Measurements from ENCODE around the gene TAF4. TPM values are rescaled to one million over a fixed set of nuclear protein-coding genes. Genes with fewer than 3 reads are reported as not detected.

The TAF4 gene
- total and polyA plus RNA-seq, 2 donors from 2014 or later, result 3.7 to 18.4 TPM

GRCh38 chr20:62061851-62062423 is 3.7 kb downstream of the TAF4 start:
- Histone ChIP-seq H3K27ac (ENCODE audit: low read depth in 2 of 2, low read length in 2 of 2) (no peak overlapping the region), H3K4me1 (ENCODE audit: control insufficient read depth in 2 of 3, insufficient read depth in 2 of 3, low read depth in 1 of 3, low read length in 3 of 3) (peaks cover 0 to 13% (median 7%) of the 10 kb centered on the region in 3 donors), H3K4me3 (ENCODE audit: low read length in 3 of 3) (no peak overlapping the region), H3K27me3 (ENCODE audit: control insufficient read depth, insufficient read depth, low read length) (no peaks in the 10 kb centered on the region), H3K9me3 (ENCODE audit: control insufficient read depth in 2 of 3, insufficient read depth in 1 of 3, low read length in 3 of 3) (no peaks in the 10 kb centered on the region), H3K36me3 (ENCODE audit: control insufficient read depth in 2 of 3, insufficient read depth in 3 of 3, low read length in 3 of 3) (peaks cover 0 to 5% (median 0%) of the 10 kb centered on the region in 3 donors), H3K9ac (ENCODE audit: low read length in 3 of 3) (no peak overlapping the region)
- DNase-seq (no peak), FAIRE-seq (no peak)
- intact Hi-C loops (cut with DNase I), result loop anchor here (10.0 kb wide), 1 partner anchor 73 kb away; no protein-coding TSS in a partner anchor
- no peak for TF ChIP-seq CTCF (IDR thresholded peaks at IDR 0.05; ENCODE audit: borderline replicate concordance, extremely low read depth, insufficient read depth)

DNA sequence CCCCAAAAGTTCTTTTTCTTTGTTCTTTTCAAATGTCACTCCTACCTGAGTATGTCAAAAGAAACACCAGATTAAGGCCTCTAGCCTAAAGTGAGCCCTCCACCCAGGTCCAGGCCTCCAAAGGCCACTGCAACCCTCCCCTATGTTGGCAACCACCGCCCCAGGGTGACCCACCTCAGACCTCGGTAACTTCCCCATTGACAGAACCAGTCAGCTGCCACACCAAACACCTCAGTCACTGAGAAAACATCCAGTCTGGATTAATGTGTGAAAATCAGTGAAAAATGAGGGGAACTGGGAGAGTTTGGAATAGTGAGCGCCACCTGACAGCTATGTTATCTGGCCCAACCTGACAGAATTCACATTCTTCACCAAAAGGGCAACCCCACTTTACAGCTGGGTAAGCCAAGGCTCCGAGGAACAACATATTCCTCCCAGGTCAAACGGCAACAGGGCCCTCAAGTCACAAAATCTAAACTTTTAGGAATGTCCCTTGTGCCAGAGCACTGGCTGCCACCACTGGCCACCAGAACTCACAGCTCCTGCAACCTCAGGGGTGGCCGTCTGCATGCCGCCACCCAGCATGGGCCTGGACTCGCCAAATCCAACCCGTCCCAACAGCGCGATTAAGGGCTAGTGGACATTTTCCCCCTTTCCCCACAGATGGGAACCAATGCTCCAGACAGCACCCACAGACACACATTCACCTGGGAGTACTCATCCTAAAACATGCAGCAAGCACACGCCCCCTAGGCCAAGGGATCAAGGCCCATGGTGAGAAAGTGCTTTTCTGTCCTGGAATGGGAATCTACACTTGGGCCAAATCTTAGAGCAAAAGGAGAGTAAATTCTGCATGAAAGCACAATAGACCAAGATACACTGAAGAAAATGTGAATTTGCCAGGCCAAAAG is 4.8 kb downstream of the TAF4 start:
- Histone ChIP-seq H3K36me3 (ENCODE audit: control insufficient read depth in 2 of 3, insufficient read depth in 3 of 3, low read length in 3 of 3) (peaks cover 0 to 5% (median 0%) of the 10 kb centered on the region in 3 donors), H3K4me1 (ENCODE audit: control insufficient read depth in 2 of 3, insufficient read depth in 2 of 3, low read depth in 1 of 3, low read length in 3 of 3) (peaks cover 0 to 11% (median 3%) of the 10 kb centered on the region in 3 donors), H3K27me3 (ENCODE audit: control insufficient read depth, insufficient read depth, low read length) (no peaks in the 10 kb centered on the region), H3K9ac (ENCODE audit: low read length in 3 of 3) (no peak overlapping the region), H3K9me3 (ENCODE audit: control insufficient read depth in 2 of 3, insufficient read depth in 1 of 3, low read length in 3 of 3) (no peaks in the 10 kb centered on the region), H3K27ac (ENCODE audit: low read depth in 2 of 2, low read length in 2 of 2) (no peak overlapping the region), H3K4me3 (ENCODE audit: low read length in 3 of 3) (no peak overlapping the region)
- TF ChIP-seq CTCF (IDR thresholded peaks at IDR 0.05; ENCODE audit: borderline replicate concordance, extremely low read depth, insufficient read depth), result no peak
- DNase-seq, result no peak
- intact Hi-C loops (cut with DNase I), result loop anchor here (10.0 kb wide), 1 partner anchor 74 kb away; no protein-coding TSS in a partner anchor
- FAIRE-seq, result no peak

DNA sequence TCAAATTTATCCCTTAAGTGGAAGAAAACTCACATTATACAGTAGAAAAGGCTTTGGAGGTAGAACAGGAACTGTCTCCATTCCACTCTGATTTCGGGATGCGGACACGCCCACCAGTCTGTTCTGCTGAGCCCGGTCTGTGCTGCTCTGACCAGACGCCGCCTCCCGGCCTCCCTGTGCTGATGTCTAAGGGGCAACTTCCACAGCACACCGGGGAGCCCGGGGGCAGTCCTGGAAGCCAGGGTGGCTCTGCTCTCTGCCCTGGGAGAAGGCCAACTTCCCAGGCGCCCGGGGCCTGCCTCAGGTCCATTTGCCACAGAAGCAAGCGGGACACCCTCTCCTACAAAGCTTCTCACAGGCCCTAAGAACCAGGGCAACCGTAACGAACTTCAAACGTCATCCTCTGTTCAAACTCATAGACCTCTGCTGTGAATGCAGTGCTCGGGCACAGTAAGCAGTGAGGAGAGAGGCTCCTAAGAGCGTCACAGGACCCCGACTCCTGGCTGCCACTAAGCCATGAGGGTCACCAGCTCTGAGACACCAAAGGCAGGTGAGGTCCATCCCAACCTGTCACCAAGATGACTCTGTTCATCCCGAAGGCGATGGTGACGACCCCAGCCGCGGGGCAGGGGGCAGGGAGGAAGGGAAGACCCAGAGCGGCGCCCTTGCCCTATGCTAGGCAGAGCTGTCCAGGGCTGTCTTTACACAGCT is 5.6 kb downstream of the TAF4 start:
- intact Hi-C loops (cut with DNase I), result loop anchor here (10.0 kb wide), 1 partner anchor 75 kb away; no protein-coding TSS in a partner anchor
- no peak for TF ChIP-seq CTCF (IDR thresholded peaks at IDR 0.05; ENCODE audit: borderline replicate concordance, extremely low read depth, insufficient read depth)
- no peaks in the 10 kb centered on the region for H3K27me3 ChIP-seq (ENCODE audit: control insufficient read depth, insufficient read depth, low read length)
- no peak overlapping the region for H3K27ac ChIP-seq (ENCODE audit: low read depth in 2 of 2, low read length in 2 of 2)
- peaks cover 0 to 5% (median 0%) of the 10 kb centered on the region in 3 donors for H3K36me3 ChIP-seq (ENCODE audit: control insufficient read depth in 2 of 3, insufficient read depth in 3 of 3, low read length in 3 of 3)
- H3K4me1 ChIP-seq (ENCODE audit: control insufficient read depth in 2 of 3, insufficient read depth in 2 of 3, low read depth in 1 of 3, low read length in 3 of 3), result peaks cover 0 to 11% (median 3%) of the 10 kb centered on the region in 3 donors
- no peaks in the 10 kb centered on the region for H3K9me3 ChIP-seq (ENCODE audit: control insufficient read depth in 2 of 3, insufficient read depth in 1 of 3, low read length in 3 of 3)
- no peak for DNase-seq
- H3K4me3 ChIP-seq (ENCODE audit: low read length in 3 of 3), result no peak overlapping the region
- no peak for FAIRE-seq
- no peak overlapping the region for H3K9ac ChIP-seq (ENCODE audit: low read length in 3 of 3)

All from kidney (tissue), 14 donors.